ENCODE measurements around the gene CST6. TPM values are rescaled to one million over a fixed set of nuclear protein-coding genes. Genes with fewer than 3 reads are reported as not detected.

CST6 gene
- total and polyA plus RNA-seq, 2 of the 13 experiments (the other 11 are each of a cell fraction or from before 2014, with no cell fraction given) = not detected

DNA sequence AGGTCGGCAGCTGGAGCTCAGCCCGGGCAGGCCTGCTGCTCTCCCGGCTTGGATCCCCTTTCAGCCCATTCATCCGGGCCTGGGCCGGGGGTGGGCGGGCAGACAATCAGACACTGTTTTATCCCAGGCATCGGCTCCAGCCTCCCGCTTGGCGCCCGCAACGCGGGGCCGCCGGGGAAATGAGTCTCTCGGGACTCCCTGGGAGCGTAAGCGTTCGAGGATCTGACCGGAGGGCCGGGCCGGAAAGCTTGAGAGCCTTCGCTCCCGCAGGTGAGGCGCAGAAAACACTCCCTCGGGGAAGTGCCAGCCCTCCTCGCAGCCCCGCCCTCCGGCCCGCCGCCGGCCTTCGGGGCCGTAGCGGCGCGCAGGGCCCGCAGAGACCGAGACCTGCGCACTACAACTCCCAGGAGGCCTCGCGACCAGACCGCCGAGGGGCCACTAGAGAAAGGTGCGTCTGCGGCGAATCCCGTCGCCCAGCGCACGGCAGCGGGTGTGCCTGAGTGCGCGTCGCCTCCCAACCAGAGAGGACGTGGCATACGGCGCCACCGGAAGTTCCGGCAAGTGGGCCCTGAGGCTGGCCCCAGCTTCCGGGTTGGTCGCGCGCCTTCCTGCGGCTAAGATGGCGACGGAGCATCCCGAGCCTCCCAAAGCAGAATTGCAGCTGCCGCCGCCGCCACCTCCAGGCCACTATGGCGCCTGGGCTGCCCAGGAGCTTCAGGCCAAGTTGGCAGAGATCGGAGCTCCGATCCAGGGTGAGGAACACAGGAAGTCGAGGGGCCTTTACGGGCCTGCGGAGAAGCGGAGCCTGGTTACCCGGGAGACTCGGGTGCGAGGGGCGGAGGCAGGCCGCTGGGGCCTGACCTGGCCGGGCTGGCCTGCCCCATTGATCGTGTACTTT, 40.2 kb downstream of the CST6 start, which contains the start of gene SF3B2 (continued):
- TF ChIP-seq, protein P1, sequence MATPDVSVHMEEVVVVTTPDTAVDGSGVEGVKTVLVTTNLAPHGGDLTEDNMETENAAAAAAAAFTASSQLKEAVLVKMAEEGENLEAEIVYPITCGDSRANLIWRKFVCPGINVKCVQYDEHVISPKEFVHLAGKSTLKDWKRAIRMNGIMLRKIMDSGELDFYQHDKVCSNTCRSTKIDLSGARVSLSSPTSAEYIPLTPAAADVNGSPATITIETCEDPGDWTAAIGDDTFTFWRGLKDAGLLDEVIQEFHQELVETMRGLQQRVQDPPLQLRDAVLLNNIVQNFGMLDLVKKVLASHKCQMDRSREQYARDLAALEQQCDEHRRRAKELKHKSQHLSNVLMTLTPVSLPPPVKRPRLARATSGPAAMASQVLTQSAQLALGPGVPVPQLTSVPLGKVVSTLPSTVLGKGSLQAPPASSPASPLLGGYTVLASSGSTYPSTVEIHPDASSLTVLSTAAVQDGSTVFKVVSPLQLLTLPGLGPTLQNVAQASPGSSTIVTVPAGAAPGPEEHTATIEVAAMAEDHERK (CRISPR knock-in tag; IDR thresholded peaks at IDR 0.05; ENCODE audit: low read depth) = peak; percentile 91
- TF ChIP-seq ZNF549 (CRISPR knock-in tag; IDR thresholded peaks at IDR 0.05) (no peak; the same call in 1 of the 2 replicates), ZNF749 (CRISPR knock-in tag; IDR thresholded peaks at IDR 0.05; ENCODE audit: borderline replicate concordance) (0 out of 2 replicates have a peak, but pooled peaks have one; percentile 54), ZNF350 (CRISPR knock-in tag; IDR thresholded peaks at IDR 0.05; ENCODE audit: borderline replicate concordance, low read depth) (peak; percentile 97), JUNB (CRISPR knock-in tag; IDR thresholded peaks at IDR 0.05; ENCODE audit: borderline replicate concordance) (no peak), MZF1 (CRISPR knock-in tag; IDR thresholded peaks at IDR 0.05; ENCODE audit: borderline replicate concordance) (no peak), ZNF841 (CRISPR knock-in tag; IDR thresholded peaks at IDR 0.05; ENCODE audit: borderline replicate concordance) (no peak), ZSCAN31 (CRISPR knock-in tag; IDR thresholded peaks at IDR 0.05; ENCODE audit: low read depth) (peak; percentile 94), HOXA3 (CRISPR knock-in tag; IDR thresholded peaks at IDR 0.05) (peak; percentile 95), ZNF773 (CRISPR knock-in tag; IDR thresholded peaks at IDR 0.05; ENCODE audit: borderline replicate concordance) (0 out of 2 replicates have a peak, but pooled peaks have one; percentile 16), NONO (IDR thresholded peaks at IDR 0.05) (no peak), NONO (CRISPR knock-in tag; conservative IDR thresholded peaks at IDR 0.05) (peak; percentile 78), CEBPB (IDR thresholded peaks at IDR 0.05; ENCODE audit: borderline replicate concordance, low read depth, low read length) (no peak), EZH2 (conservative IDR thresholded peaks at IDR 0.05; ENCODE audit: low read depth, low read length) (no peak), ZEB1 (IDR thresholded peaks at IDR 0.05; ENCODE audit: insufficient replicate concordance, low read depth) (peak; percentile 76), FOXM1 (CRISPR knock-in tag; IDR thresholded peaks at IDR 0.05) (no peak)
- TF ChIP-seq, protein P2, sequence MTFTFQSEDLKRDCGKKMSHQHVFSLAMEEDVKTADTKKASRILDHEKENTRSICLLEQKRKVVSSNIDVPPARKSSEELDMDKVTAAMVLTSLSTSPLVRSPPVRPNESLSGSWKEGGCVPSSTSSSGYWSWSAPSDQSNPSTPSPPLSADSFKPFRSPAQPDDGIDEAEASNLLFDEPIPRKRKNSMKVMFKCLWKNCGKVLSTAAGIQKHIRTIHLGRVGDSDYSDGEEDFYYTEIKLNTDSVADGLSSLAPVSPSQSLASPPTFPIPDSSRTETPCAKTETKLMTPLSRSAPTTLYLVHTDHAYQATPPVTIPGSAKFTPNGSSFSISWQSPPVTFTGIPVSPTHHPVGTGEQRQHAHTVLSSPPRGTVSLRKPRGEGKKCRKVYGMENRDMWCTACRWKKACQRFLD (CRISPR knock-in tag; IDR thresholded peaks at IDR 0.05; ENCODE audit: borderline replicate concordance) = 0 out of 2 replicates have a peak, but pooled peaks have one; percentile 86
- TF ChIP-seq, protein P3, sequence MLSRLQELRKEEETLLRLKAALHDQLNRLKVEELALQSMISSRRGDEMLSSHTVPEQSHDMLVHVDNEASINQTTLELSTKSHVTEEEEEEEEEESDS (CRISPR knock-in tag; IDR thresholded peaks at IDR 0.05; ENCODE audit: borderline replicate concordance) = 0 out of 2 replicates have a peak, but pooled peaks have one; percentile 12
- TF ChIP-seq, protein P4, sequence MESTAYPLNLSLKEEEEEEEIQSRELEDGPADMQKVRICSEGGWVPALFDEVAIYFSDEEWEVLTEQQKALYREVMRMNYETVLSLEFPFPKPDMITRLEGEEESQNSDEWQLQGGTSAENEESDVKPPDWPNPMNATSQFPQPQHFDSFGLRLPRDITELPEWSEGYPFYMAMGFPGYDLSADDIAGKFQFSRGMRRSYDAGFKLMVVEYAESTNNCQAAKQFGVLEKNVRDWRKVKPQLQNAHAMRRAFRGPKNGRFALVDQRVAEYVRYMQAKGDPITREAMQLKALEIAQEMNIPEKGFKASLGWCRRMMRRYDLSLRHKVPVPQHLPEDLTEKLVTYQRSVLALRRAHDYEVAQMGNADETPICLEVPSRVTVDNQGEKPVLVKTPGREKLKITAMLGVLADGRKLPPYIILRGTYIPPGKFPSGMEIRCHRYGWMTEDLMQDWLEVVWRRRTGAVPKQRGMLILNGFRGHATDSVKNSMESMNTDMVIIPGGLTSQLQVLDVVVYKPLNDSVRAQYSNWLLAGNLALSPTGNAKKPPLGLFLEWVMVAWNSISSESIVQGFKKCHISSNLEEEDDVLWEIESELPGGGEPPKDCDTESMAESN (CRISPR knock-in tag; conservative IDR thresholded peaks at IDR 0.05) = no peak; the same call in 1 of the 2 replicates
- TF ChIP-seq, protein P5, sequence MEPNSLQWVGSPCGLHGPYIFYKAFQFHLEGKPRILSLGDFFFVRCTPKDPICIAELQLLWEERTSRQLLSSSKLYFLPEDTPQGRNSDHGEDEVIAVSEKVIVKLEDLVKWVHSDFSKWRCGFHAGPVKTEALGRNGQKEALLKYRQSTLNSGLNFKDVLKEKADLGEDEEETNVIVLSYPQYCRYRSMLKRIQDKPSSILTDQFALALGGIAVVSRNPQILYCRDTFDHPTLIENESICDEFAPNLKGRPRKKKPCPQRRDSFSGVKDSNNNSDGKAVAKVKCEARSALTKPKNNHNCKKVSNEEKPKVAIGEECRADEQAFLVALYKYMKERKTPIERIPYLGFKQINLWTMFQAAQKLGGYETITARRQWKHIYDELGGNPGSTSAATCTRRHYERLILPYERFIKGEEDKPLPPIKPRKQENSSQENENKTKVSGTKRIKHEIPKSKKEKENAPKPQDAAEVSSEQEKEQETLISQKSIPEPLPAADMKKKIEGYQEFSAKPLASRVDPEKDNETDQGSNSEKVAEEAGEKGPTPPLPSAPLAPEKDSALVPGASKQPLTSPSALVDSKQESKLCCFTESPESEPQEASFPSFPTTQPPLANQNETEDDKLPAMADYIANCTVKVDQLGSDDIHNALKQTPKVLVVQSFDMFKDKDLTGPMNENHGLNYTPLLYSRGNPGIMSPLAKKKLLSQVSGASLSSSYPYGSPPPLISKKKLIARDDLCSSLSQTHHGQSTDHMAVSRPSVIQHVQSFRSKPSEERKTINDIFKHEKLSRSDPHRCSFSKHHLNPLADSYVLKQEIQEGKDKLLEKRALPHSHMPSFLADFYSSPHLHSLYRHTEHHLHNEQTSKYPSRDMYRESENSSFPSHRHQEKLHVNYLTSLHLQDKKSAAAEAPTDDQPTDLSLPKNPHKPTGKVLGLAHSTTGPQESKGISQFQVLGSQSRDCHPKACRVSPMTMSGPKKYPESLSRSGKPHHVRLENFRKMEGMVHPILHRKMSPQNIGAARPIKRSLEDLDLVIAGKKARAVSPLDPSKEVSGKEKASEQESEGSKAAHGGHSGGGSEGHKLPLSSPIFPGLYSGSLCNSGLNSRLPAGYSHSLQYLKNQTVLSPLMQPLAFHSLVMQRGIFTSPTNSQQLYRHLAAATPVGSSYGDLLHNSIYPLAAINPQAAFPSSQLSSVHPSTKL (CRISPR knock-in tag; IDR thresholded peaks at IDR 0.05) = peak; percentile 68

Data from HepG2 (cell line).